GM12878 (cell line): ENCODE measurements around the gene SYNGR3. TPM values are rescaled to one million over a fixed set of nuclear protein-coding genes. Genes with fewer than 3 reads are reported as not detected.

Source experiments
- ATAC-seq: fragments of 200-7000 bp; cut with Tn5 transposase; 3 replicates; pipeline ENCODE4 v1.9.1; 2020; ENCODE audit warnings: mild to moderate bottlenecking, moderate library complexity
- BruUV-seq: library from RNA; stranded (reverse); fragments of 400-500 nt; replicated peaks from 2 replicates; lab custom pipeline; 2021; lab: Mats Ljungman, UMichigan
- CTCF ChIA-PET: fragments of 300-600 bp; sonication (Branson Sonifier 250); formaldehyde crosslinking; extraction: SDS; loops from one replicate; lab custom pipeline; 2021; ENCODE audit warnings: inconsistent platforms; lab: Yijun Ruan, JAX
- POLR2A ChIA-PET: fragments of 350-600 bp; formaldehyde crosslinking; extraction: SDS; loops from one replicate; lab custom pipeline; 2021; ENCODE audit warnings: inconsistent platforms; lab: Charles Lee
- RAD21 ChIA-PET: fragments of 300-600 bp; sonication (Branson Sonifier 250); formaldehyde crosslinking; loops from one replicate; lab custom pipeline; 2023; ENCODE audit warnings: antibody characterized with exemption; ENCODE audit not compliant: unreplicated experiment; lab: Charles Lee
- SMC1A ChIA-PET: fragments of 300-600 bp; sonication (Branson Sonifier 250); formaldehyde crosslinking; loops from one replicate; lab custom pipeline; 2023; ENCODE audit not compliant: unreplicated experiment, uncharacterized antibody; lab: Charles Lee
- DNase-seq: peaks from one replicate; pipeline ENCODE4 v3.0.0-alpha.2; 2011; ENCODE audit warnings: low read depth, low spot score
- FAIRE-seq: peaks from 3 replicates; lab custom pipeline; 2011; peaks lifted over from hg19 to GRCh38; lab: Jason Lieb, UNC
- H2AFZ ChIP-seq: 2 replicates; pipeline ENCODE4 v1.6.0; 2011; ENCODE audit warnings: low read depth, low read length, control low read depth; ENCODE audit not compliant: control insufficient read depth
- H3K27ac ChIP-seq: 2 replicates; pipeline ENCODE4 v1.5.1; 2011; ENCODE audit warnings: control low read depth; ENCODE audit not compliant: control insufficient read depth, insufficient read depth
- H3K27me3 ChIP-seq, 2 experiments: replicated peaks in 1 of 2; 2 replicates each; pipeline versions ENCODE4 v1.6.0 to v1.6.1; 2011; ENCODE audit warnings: low read length in 1 of 2; ENCODE audit not compliant: control insufficient read depth in 2 of 2, insufficient read depth in 2 of 2
- H3K36me3 ChIP-seq, 2 experiments: 2 replicates each; pipeline ENCODE4 v1.5.1; 2011; ENCODE audit warnings: low read length in 1 of 2; ENCODE audit not compliant: control insufficient read depth in 2 of 2, insufficient read depth in 2 of 2
- H3K4me1 ChIP-seq: 2 replicates; pipeline ENCODE4 v1.6.1; 2011; ENCODE audit warnings: mild to moderate bottlenecking, low read length, moderate library complexity, mixed read lengths; ENCODE audit not compliant: control insufficient read depth, insufficient read depth
- H3K4me2 ChIP-seq: 2 replicates; pipeline ENCODE4 v1.6.0; 2011; ENCODE audit warnings: control low read depth; ENCODE audit not compliant: control insufficient read depth, insufficient read depth
- H3K4me3 ChIP-seq: fragments of 200-600 bp; sonication (generic); 2 replicates; pipeline ENCODE4 v1.5.1; 2016
- H3K79me2 ChIP-seq: 2 replicates; pipeline ENCODE4 v1.6.0; 2011; ENCODE audit warnings: low read length; ENCODE audit not compliant: control insufficient read depth, insufficient read depth
- H3K9ac ChIP-seq: 2 replicates; pipeline ENCODE4 v1.8.0; 2011; ENCODE audit warnings: low read length, control low read depth, mixed read lengths; ENCODE audit not compliant: control insufficient read depth, insufficient read depth
- H3K9me3 ChIP-seq: replicated peaks from 3 replicates; pipeline ENCODE4 v1.5.1; 2011; ENCODE audit warnings: mild to moderate bottlenecking, low read length; ENCODE audit not compliant: control insufficient read depth, insufficient read depth
- H4K20me1 ChIP-seq: 2 replicates; pipeline ENCODE4 v1.6.0; 2011; ENCODE audit not compliant: control insufficient read depth, insufficient read depth
- ASH2L ChIP-seq: fragments of 300-600, 200-600 bp; sonication (generic); IDR thresholded peaks from 2 replicates; pipeline ENCODE4 v1.6.1; 2017; ENCODE audit warnings: low read depth, mild to moderate bottlenecking, borderline replicate concordance
- SIN3A ChIP-seq: IDR thresholded peaks from 2 replicates; pipeline ENCODE4 v1.6.1; 2012; ENCODE audit warnings: low read depth, low read length, improper control_type of control experiment
- SPI1 ChIP-seq: IDR thresholded peaks from 2 replicates; pipeline ENCODE4 v1.6.1; 2011; ENCODE audit warnings: low read depth, mild to moderate bottlenecking, low read length, moderate library complexity, borderline replicate concordance; ENCODE audit not compliant: insufficient read depth
- TCF12 ChIP-seq: IDR thresholded peaks from 2 replicates; pipeline ENCODE4 v1.6.1; 2011; ENCODE audit warnings: low read depth, mild to moderate bottlenecking, low read length
- TCF3 ChIP-seq: IDR thresholded peaks from 2 replicates; pipeline ENCODE4 v1.6.1; 2012; ENCODE audit warnings: low read depth, mild to moderate bottlenecking, low read length, borderline replicate concordance; ENCODE audit not compliant: insufficient read depth
- WGBS: methylation state at CpG from one replicate; pipeline ENCODE4 v1.1.6; 2016; ENCODE audit warnings: low lambda C conversion rate; ENCODE audit not compliant: insufficient replicate concordance, insufficient coverage; ENCODE audit errors: missing lambda C conversion rate; 5-methylcytosine and 5-hydroxymethylcytosine counted together
- in situ Hi-C: fragments of 300-500 bp; cut with MboI; formaldehyde crosslinking; loops from 9 replicates; pipeline ENCODE4 v1.14.3; 2018; ENCODE audit warnings: mixed read lengths
- intact Hi-C: fragments of 100-400 bp; cut with micrococcal nuclease; formaldehyde crosslinking; loops from one replicate; pipeline ENCODE4 v1.14.2; 2022; ENCODE audit not compliant: unreplicated experiment
- polyA plus RNA-seq, 11 experiments: library from polyadenylated mRNA; depleted of rRNA in 4 of 11; unstranded in 6 of 11; stranded (reverse) in 5 of 11; fragments of >200 nt; fragmentation: Nextera tagmentation in 4 of 11; fragmentation: Illumina TruSeq in 1 of 11; extraction: Ambion mirVana in 4 of 11; extraction: Trizol in 1 of 11; gene quantifications; 1 replicate in 1 of 11; 2 replicates in 10 of 11; pipeline versions ENCODE4 v1.2.1 to v1.2.3, GENCODE V29; 2011 to 2016; ENCODE audit warnings: inconsistent platforms in 2 of 11, missing spikeins in 2 of 11, low read depth in 1 of 11
- total RNA-seq, 4 experiments: library from RNA; depleted of rRNA in 3 of 4; stranded (reverse); fragments of >200 nt in 3 of 4; fragmentation: Illumina TruSeq in 1 of 4; extraction: Trizol in 1 of 4; gene quantifications; 2 replicates each; pipeline versions ENCODE4 v1.2.1 to v1.2.3, GENCODE V29; 2013 to 2021

The SYNGR3 gene
- total and polyA plus RNA-seq, 10 of the 15 experiments (the other 5 are each of a cell fraction or from before 2014, with no cell fraction given) = 1.2 to 18.1 (median 6.6) TPM

DNA sequence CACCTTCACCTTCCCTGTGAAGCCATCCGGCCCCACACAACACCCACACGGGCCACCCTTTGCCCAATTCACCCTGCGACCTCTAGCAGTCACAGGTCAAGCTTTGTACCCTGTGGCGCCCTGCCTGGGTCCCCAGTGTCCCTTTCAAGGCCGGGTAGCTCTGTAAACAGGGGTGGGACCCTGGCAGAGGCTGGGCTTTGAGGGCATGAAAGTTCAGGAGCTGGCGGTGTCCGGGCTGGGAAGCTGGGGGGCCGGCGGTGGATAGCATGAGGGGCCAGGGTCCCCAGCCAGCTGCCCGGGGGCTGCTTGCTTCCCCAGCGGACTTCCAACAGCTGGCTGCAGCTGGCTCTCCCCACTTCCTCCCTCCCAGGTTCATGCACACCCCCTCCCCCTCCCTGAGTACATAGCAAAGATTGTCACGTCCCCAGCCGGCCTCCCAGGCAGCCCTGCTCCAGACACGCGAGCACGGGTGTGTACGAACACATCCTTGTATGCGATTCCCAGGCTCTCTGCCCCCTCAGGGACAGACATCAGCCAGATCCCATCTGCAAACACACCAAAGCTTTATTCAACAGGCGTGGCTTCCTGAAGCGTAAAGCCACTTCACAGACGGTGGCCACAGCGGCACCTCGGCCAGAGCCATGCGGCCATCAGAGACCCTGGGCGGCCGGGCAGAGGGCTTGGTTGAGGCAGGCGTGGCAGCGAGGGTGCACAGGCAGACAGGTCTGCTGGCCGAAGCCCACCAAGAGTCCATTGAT, 49.7 kb downstream of the SYNGR3 start:
- H3K79me2 ChIP-seq = no peaks in the 10 kb centered on the region
- no TSS peak for BruUV-seq
- ATAC-seq (no peak), DNase-seq (no peak), FAIRE-seq (no peak)
- intact Hi-C loops (no loop called here), in situ Hi-C loops (no loop called here)
- H3K4me2 ChIP-seq = no peak overlapping the region
- H3K9ac ChIP-seq = no peak overlapping the region
- no peaks in the 10 kb centered on the region for H4K20me1 ChIP-seq
- H3K27ac ChIP-seq = no peak overlapping the region
- peaks cover 0 to 1% of the 10 kb centered on the region in 2 experiments; a peak in 2 of 4 replicates for H3K36me3 ChIP-seq
- 0 out of 2 replicates have a peak, but pooled peaks have one; percentile 7 for TF ChIP-seq SPI1
- no peak for TF ChIP-seq ASH2L
- TF ChIP-seq TCF12 = peak; percentile 40; the same call in 1 of the 2 replicates
- TF ChIP-seq SIN3A = no peak
- TF ChIP-seq TCF3 = peak; percentile 42; the same call in 1 of the 2 replicates
- ChIA-PET CTCF (no interaction called here), SMC1A (no interaction called here), POLR2A (interaction anchor here (1.5 kb wide), 1 partner anchor 9 kb away, joined by 3 read pairs; the partner anchor contains the start of genes NTHL1 and TSC2), RAD21 (no interaction called here)
- no peak overlapping the region for H2AFZ ChIP-seq
- H3K4me3 ChIP-seq = no peak overlapping the region
- no peaks in the 10 kb centered on the region for H3K9me3 ChIP-seq
- peaks cover 15% of the 10 kb centered on the region for H3K4me1 ChIP-seq
- WGBS = 78% methylated on average over 28 of the region's 29 CpGs
- H3K27me3 ChIP-seq = no peaks in the 10 kb centered on the region
